Epithelial cell of esophagus (primary cell): ENCODE data around the gene PAN3.
A peak's percentile ranks its signal among the peaks of the same experiment; 100 is the strongest.

ENCODE experiments used
- DNase-seq: peaks from one replicate; pipeline ENCODE4 v3.0.0; 2010; ENCODE audit warnings: low read depth
- H3K4me3 ChIP-seq: 2 replicates; pipeline ENCODE4 v1.5.1; 2011; ENCODE audit warnings: mild to moderate bottlenecking, low read length, control low read depth
- TF ChIP-seq, protein P1 (sequence below): IDR thresholded peaks from 2 replicates; pipeline ENCODE4 v1.5.1; 2011; ENCODE audit warnings: low read depth, mild to moderate bottlenecking, low read length, control low read depth, inconsistent platforms; ENCODE audit not compliant: insufficient read depth; ENCODE audit errors: missing control alignments

The PAN3 gene

DNA sequence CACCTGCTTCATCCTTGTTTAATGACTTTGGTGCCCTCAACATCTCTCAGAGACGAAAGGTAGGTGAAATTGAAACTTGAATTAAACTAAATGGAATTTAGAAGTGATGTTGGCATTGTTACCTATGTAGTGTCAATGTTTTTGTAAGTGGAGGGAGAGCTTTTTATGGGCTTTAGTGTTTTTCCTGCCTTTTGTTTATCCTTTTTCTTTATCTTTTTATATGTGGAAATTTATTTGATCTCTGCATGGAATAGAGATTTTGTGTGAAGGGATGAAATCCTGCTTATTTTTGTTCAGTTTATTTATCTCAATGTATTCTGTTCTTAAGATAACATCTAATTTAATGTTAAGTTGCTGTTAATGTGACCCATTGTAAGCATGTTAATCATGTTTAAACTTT lies 39.5 kb downstream of the PAN3 start:
- no peak overlapping the region for H3K4me3 ChIP-seq
- TF ChIP-seq, protein P1, sequence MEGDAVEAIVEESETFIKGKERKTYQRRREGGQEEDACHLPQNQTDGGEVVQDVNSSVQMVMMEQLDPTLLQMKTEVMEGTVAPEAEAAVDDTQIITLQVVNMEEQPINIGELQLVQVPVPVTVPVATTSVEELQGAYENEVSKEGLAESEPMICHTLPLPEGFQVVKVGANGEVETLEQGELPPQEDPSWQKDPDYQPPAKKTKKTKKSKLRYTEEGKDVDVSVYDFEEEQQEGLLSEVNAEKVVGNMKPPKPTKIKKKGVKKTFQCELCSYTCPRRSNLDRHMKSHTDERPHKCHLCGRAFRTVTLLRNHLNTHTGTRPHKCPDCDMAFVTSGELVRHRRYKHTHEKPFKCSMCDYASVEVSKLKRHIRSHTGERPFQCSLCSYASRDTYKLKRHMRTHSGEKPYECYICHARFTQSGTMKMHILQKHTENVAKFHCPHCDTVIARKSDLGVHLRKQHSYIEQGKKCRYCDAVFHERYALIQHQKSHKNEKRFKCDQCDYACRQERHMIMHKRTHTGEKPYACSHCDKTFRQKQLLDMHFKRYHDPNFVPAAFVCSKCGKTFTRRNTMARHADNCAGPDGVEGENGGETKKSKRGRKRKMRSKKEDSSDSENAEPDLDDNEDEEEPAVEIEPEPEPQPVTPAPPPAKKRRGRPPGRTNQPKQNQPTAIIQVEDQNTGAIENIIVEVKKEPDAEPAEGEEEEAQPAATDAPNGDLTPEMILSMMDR = no peak
- no peak for DNase-seq

DNA sequence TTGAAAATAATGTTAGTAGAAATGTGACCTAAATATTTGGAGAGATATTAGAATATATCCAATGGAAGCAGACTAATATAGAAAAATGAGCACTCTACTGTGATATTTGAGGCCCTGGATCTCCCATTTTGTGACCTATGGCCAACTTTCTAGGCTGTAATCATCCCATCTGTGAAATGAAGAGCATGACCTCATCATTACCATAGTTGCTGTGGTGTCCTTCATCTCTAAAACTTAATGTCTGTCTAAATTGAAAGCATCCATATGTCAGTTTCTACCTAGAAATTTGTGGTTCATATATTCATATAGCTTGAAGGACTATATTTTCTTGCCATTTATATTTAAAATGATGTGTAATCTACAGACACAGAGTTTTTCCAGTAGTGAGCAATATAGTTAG lies 41.6 kb downstream of the PAN3 start:
- TF ChIP-seq, protein P1 = no peak
- no peak for DNase-seq
- H3K4me3 ChIP-seq = no peak overlapping the region

DNA sequence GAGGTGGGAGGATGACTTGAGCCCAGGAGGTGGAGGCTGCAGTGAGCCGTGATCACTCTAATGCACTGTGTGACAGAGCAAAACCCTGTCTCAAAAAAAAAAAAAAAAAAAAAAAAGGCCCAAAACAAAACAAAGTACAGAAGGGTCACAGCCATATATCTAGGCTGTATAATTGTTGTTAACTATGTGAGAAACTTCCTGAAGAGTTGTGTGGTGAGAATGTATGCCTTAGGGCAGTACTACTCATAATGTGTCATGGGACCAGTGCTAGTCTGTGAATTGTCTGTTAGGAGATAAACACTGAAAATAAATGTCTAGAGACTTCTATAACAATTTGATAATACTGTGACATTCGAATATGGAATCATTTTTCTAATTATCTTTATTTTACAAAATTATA lies 43.1 kb downstream of the PAN3 start:
- peak; percentile 95 for DNase-seq
- TF ChIP-seq, protein P1 = no peak
- no peak overlapping the region for H3K4me3 ChIP-seq

DNA sequence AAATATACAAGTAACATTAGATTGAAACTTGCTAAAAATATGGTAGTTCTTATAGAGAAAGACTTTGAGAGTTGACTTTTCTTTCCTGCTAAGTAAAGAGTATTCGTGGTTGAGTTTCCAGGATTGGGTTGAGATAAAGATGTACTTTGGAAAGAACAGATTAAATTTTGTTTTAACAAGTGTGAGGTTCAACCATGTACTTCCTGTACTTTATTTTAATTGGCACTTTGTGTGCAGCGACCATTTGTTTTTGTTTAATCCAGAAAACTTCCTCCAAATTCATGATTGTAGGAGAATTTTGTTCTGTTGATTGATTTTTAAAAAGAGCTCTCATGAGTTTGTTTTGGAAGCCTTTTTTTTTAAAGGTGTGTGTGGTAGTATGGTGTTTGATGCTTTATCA lies 46.9 kb downstream of the PAN3 start:
- no peak for DNase-seq
- H3K4me3 ChIP-seq = no peak overlapping the region
- TF ChIP-seq, protein P1 = no peak

DNA sequence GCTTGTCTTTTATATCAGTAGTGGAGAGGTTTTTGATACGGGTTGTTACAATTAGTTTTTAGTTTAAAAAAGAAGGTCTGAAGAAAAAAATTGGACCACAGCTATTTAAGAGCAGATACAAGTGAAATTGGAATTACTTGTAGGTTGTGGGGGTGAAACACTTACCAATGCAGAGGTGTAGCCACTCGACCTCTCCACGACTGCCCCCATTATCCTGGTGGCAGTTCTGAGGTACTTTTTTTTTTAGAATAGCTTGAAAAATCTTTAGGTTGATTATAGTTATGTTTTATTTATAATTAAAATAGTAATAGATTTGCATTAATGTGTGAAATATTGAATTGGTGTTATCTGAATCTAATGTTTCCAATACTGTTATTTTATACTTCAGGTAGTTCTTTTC lies 60.7 kb downstream of the PAN3 start:
- no peak overlapping the region for H3K4me3 ChIP-seq
- TF ChIP-seq, protein P1 = no peak
- DNase-seq = no peak

DNA sequence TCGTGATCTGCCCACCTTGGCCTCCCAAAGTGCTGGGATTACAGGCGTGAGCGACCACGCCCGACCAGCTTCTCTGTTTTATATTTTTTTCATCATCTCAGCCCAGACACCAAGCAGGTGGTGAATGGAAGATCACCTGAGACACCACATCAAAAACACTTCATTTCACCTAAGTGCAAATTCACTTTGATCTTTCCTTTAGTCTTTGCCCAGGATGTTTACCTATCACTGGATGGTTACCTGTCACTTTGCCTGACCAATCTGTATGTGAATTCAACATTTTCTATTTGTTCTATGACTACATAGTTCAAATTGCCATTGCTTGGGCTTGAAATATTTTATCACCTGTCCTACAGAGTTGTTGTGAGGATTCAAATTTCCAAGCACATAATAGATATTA lies 65.7 kb downstream of the PAN3 start:
- TF ChIP-seq, protein P1 = no peak
- H3K4me3 ChIP-seq = no peak overlapping the region
- no peak for DNase-seq

DNA sequence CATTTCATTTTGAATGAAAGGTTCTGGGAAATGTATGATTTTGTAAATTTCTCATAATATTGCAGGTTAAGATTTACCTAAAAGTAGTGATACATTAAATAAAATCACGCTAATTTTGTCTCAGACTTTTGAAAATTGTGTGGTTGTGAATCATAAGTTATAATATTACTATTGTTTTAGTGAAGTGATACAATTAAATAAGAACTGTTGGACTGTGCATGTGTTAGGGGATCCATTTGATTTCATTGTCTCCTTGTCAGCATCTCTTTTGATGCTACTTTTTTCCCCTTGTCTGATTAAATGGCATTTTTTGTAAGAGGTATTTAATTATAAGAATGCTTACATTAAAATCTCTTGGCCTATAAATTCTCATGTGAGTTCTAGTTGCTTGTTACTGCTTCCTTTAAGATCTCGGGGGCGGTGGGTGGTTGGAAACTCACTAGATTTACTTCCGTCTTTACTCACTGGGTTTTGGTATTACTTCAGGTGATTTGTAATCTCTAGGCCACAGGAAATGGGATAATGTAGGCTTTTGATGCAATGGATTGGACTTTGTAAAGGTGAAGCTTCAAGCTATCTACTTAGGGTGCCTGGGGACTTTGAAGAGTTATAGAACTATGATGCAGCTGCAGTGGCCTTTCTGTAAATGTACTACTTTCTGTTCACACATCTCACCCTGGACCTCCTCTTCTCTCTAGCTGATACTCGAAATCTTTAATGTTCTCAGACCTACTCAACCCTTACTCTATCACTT lies 66.5 kb downstream of the PAN3 start:
- TF ChIP-seq, protein P1 = no peak
- H3K4me3 ChIP-seq = no peak overlapping the region
- no peak for DNase-seq
